Measurements from ENCODE around the gene LYL1.

GRCh38 chr19:13102416-13102665 lies 317 bp downstream of the LYL1 start:
- TF ChIP-seq CTCF (conservative IDR thresholded peaks at IDR 0.05; ENCODE audit: low read length) (no peak), EZH2phosphoT487 (IDR thresholded peaks at IDR 0.05; ENCODE audit: borderline replicate concordance, low read depth, low read length) (no peak)
